CD14-positive monocyte (primary cell): ENCODE results near the gene SPATA46. TPM values are rescaled to one million over a fixed set of nuclear protein-coding genes. Genes with fewer than 3 reads are reported as not detected.

Experiments
- DNase-seq, 3 donors: peaks; one replicate each; pipeline ENCODE4 v3.0.0-alpha.2; 2011 to 2022
- H2AFZ ChIP-seq: 2 replicates; pipeline ENCODE4 v1.6.0; 2012; ENCODE audit warnings: mild to moderate bottlenecking, low read depth, low read length, inconsistent platforms; ENCODE audit not compliant: insufficient read depth, poor library complexity, severe bottlenecking
- H3K27ac ChIP-seq, 2 donors: 1 replicate in 1 of 2; 2 replicates in 1 of 2; pipeline ENCODE4 v1.5.1; 2012 to 2013; ENCODE audit warnings: low read length in 2 of 2, control low read depth in 1 of 2, inconsistent platforms in 1 of 2, low read depth in 1 of 2, mild to moderate bottlenecking in 1 of 2
- H3K27me3 ChIP-seq, 2 donors: one replicate each; pipeline versions ENCODE4 v1.6.0 to v1.6.1; 2011 to 2013; ENCODE audit warnings: low read length in 2 of 2; ENCODE audit not compliant: control insufficient read depth in 2 of 2, insufficient read depth in 2 of 2
- H3K36me3 ChIP-seq, 2 donors: replicated peaks in 1 of 2; 1 replicate in 1 of 2; 2 replicates in 1 of 2; pipeline versions ENCODE4 v1.5.1 to v1.6.1; 2012 to 2013; ENCODE audit warnings: low read length in 2 of 2, control low read depth in 1 of 2, inconsistent platforms in 1 of 2, mild to moderate bottlenecking in 1 of 2; ENCODE audit not compliant: insufficient read depth in 2 of 2, control insufficient read depth in 1 of 2
- H3K4me1 ChIP-seq, 2 donors: 1 replicate in 1 of 2; 2 replicates in 1 of 2; pipeline versions ENCODE4 v1.5.1 to v1.6.1; 2012 to 2013; ENCODE audit warnings: low read length in 2 of 2, control low read depth in 1 of 2, inconsistent platforms in 1 of 2, mild to moderate bottlenecking in 1 of 2, moderate library complexity in 1 of 2; ENCODE audit not compliant: insufficient read depth in 2 of 2, control insufficient read depth in 1 of 2
- H3K4me2 ChIP-seq: replicated peaks from 2 replicates; pipeline ENCODE3; 2012; ENCODE audit warnings: low read length, moderate library complexity, mild to moderate bottlenecking; ENCODE audit not compliant: poor library complexity, severe bottlenecking; ENCODE audit errors: extremely low read depth
- H3K4me3 ChIP-seq, 3 experiments: fragments of 200-600 bp in 1 of 3; sonication (generic) in 1 of 3; replicated peaks in 1 of 3; 1 replicate in 2 of 3; 2 replicates in 1 of 3; pipeline ENCODE4 v1.5.1; 2011 to 2013; ENCODE audit warnings: low read length in 3 of 3, mild to moderate bottlenecking in 3 of 3, control low read depth in 2 of 3, low read depth in 2 of 3, inconsistent platforms in 1 of 3, moderate library complexity in 1 of 3
- H3K79me2 ChIP-seq: 2 replicates; pipeline ENCODE4 v1.6.0; 2012; ENCODE audit warnings: mild to moderate bottlenecking, control low read depth, inconsistent platforms, low read length, moderate library complexity; ENCODE audit not compliant: insufficient read depth
- H3K9ac ChIP-seq: 2 replicates; pipeline ENCODE4 v1.6.0; 2017; ENCODE audit warnings: low read length, mild to moderate bottlenecking; ENCODE audit not compliant: insufficient read depth, poor library complexity, severe bottlenecking
- H3K9me3 ChIP-seq, 2 donors: replicated peaks in 1 of 2; 1 replicate in 1 of 2; 2 replicates in 1 of 2; pipeline versions ENCODE4 v1.5.1 to v1.6.1; 2012 to 2013; ENCODE audit warnings: low read length in 2 of 2, control low read depth in 1 of 2; ENCODE audit not compliant: control insufficient read depth in 1 of 2, insufficient read depth in 1 of 2
- H4K20me1 ChIP-seq: 2 replicates; pipeline ENCODE4 v1.6.0; 2012; ENCODE audit warnings: mild to moderate bottlenecking, low read length, control low read depth, moderate library complexity; ENCODE audit not compliant: insufficient read depth
- H3K27ac Mint-ChIP-seq, 7 donors: one replicate each; pipeline ENCODE4 v1.8.0; 2020; ENCODE audit warnings: mild to moderate bottlenecking in 7 of 7, mixed read lengths in 7 of 7, moderate library complexity in 6 of 7, inconsistent platforms in 2 of 7
- H3K27me3 Mint-ChIP-seq, 3 donors: one replicate each; pipeline ENCODE4 v1.8.0; 2021 to 2022; ENCODE audit warnings: low read depth in 3 of 3, mild to moderate bottlenecking in 3 of 3, mixed read lengths in 3 of 3, moderate library complexity in 3 of 3, inconsistent platforms in 1 of 3
- H3K36me3 Mint-ChIP-seq, 2 donors: one replicate each; pipeline ENCODE4 v1.8.0; 2020; ENCODE audit warnings: mixed read lengths in 2 of 2, inconsistent platforms in 1 of 2, mild to moderate bottlenecking in 1 of 2
- H3K4me1 Mint-ChIP-seq: one replicate; pipeline ENCODE4 v1.8.0; 2020; ENCODE audit warnings: mild to moderate bottlenecking, mixed read lengths
- H3K4me3 Mint-ChIP-seq, 2 donors: one replicate each; pipeline ENCODE4 v1.8.0; 2020; ENCODE audit warnings: mild to moderate bottlenecking in 2 of 2, mixed read lengths in 2 of 2, moderate library complexity in 1 of 2
- H3K9me3 Mint-ChIP-seq, 7 donors: one replicate each; pipeline ENCODE4 v1.8.0; 2020 to 2022; ENCODE audit warnings: mixed read lengths in 7 of 7, mild to moderate bottlenecking in 6 of 7, moderate library complexity in 6 of 7, inconsistent platforms in 2 of 7
- CTCF ChIP-seq: fragments of 200-600 bp; IDR thresholded peaks from one replicate; pipeline ENCODE4 v1.8.0; 2022; ENCODE audit warnings: antibody characterized with exemption, mild to moderate bottlenecking
- WGBS: methylation state at CpG from one replicate; pipeline ENCODE4 v1.1.5; 2013; ENCODE audit warnings: missing lambda C conversion rate; ENCODE audit not compliant: insufficient coverage; 5-methylcytosine and 5-hydroxymethylcytosine counted together
- intact Hi-C, 2 donors: fragments of 100-400 bp; cut with micrococcal nuclease; formaldehyde crosslinking; loops; one replicate each; pipeline versions ENCODE4 v1.15.0 to v1.15.1; 2023
- polyA plus RNA-seq, 3 donors: library from polyadenylated mRNA; depleted of rRNA in 1 of 3; unstranded in 2 of 3; stranded (reverse) in 1 of 3; fragments of 300-500 nt in 2 of 3; fragments of >200 nt in 1 of 3; fragmentation: Illumina TruSeq in 2 of 3; gene quantifications; 1 replicate in 2 of 3; 2 replicates in 1 of 3; pipeline ENCODE4 v1.2.3, GENCODE V29; 2012 to 2021

Gene SPATA46
- polyA plus RNA-seq, 3 donors = not detected

GRCh38 chr1:162398999-162399580, 22.4 kb upstream of the SPATA46 start:
- no peaks in the 10 kb centered on the region for H3K36me3 Mint-ChIP-seq
- H3K4me1 Mint-ChIP-seq = peaks cover 4% of the 10 kb centered on the region
- no peak for DNase-seq
- H3K27me3 ChIP-seq = peaks cover 4 to 6% of the 10 kb centered on the region in 2 donors
- no peak overlapping the region for H3K27ac Mint-ChIP-seq
- H3K4me1 ChIP-seq = no peaks in the 10 kb centered on the region
- H2AFZ ChIP-seq = peak overlapping the region; percentile 10
- H3K9me3 ChIP-seq = no peaks in the 10 kb centered on the region
- H3K79me2 ChIP-seq = no peaks in the 10 kb centered on the region
- H3K27me3 Mint-ChIP-seq = peaks cover 7 to 33% (median 18%) of the 10 kb centered on the region in 3 donors
- H3K9me3 Mint-ChIP-seq = no peaks in the 10 kb centered on the region
- no peak overlapping the region for H3K27ac ChIP-seq
- no peak overlapping the region for H3K9ac ChIP-seq
- H3K4me3 Mint-ChIP-seq = no peak overlapping the region
- WGBS = 83% methylated on average over 3 of the region's 8 CpGs
- H3K4me2 ChIP-seq = no peak overlapping the region
- H4K20me1 ChIP-seq = no peaks in the 10 kb centered on the region
- H3K36me3 ChIP-seq = no peaks in the 10 kb centered on the region
- intact Hi-C loops = no loop called here
- no peak for TF ChIP-seq CTCF
- no peak overlapping the region for H3K4me3 ChIP-seq

DNA sequence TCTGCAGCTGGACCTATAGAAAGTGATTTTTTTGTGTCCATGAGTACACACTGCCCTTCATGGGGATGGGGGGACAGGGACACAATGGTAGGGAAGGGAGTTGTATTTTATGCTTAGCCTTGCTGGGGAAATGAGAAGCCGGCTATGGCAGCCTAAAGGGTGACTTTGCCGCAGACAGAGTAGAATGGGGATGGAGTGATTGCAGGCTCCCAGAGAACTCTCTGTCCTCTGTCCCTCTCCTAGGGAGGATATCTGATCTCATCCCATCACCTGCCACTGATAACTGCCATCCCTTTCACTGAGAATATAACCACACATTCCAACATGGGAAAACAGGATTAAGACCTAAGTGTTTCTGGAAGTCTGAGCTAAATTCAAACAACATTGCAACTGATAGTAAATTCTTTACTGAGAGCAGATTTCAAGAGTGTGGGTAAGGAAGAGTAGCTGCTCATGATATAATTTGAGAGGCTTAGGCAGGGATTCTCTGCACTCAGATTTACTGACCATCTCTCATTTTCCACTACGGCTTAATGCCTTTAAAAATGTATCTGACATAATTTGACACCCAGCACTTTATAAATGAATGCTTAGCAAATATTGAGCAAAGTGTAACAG, 21.4 kb upstream of the SPATA46 start:
- Mint-ChIP-seq H3K27me3 (peaks cover 7 to 33% (median 18%) of the 10 kb centered on the region in 3 donors), H3K4me3 (peak overlapping the region in 1 of 2 donors; percentile 16), H3K9me3 (no peaks in the 10 kb centered on the region), H3K27ac (no peak overlapping the region), H3K4me1 (peaks cover 4% of the 10 kb centered on the region), H3K36me3 (no peaks in the 10 kb centered on the region)
- H3K9me3 ChIP-seq = no peaks in the 10 kb centered on the region
- H3K4me2 ChIP-seq = no peak overlapping the region
- no peaks in the 10 kb centered on the region for H3K4me1 ChIP-seq
- no peak overlapping the region for H2AFZ ChIP-seq
- intact Hi-C loops = no loop called here
- WGBS = no CpG with 5 or more reads among the region's 3 CpGs
- no peak overlapping the region for H3K4me3 ChIP-seq
- H3K36me3 ChIP-seq = no peaks in the 10 kb centered on the region
- no peaks in the 10 kb centered on the region for H4K20me1 ChIP-seq
- no peak overlapping the region for H3K9ac ChIP-seq
- DNase-seq = no peak
- TF ChIP-seq CTCF = no peak
- H3K79me2 ChIP-seq = no peaks in the 10 kb centered on the region
- H3K27me3 ChIP-seq = peaks cover 4 to 6% of the 10 kb centered on the region in 2 donors
- no peak overlapping the region for H3K27ac ChIP-seq
